ENCODE data around the gene CAT. TPM values are rescaled to one million over a fixed set of nuclear protein-coding genes. Genes with fewer than 3 reads are reported as not detected.

Gene CAT
- total RNA-seq, 2 donors from 2014 or later = 98.8 to 148 TPM

DNA sequence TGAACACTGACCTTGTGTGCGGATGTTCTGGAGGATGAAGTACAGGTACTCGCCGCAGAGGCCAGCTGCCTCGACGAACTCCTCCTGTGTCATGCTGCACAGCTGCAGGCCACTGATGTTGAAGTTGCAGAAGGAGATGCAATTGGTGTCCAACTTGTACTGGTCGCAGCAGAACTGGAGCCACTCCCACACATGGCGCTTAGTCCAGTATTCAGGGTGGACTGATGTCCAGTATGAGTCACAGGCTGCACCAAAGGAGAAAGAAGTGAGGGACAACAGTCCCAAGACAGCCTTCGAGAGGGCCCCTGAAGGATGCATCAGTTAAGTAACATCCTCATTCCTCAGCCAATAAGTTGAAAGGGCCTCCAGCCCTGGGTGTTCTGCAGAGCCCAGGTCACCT lies 54.7 kb downstream of the CAT start:
- intact Hi-C loops (cut with DNase I) = loop anchor here (5.0 to 10.0 kb wide), 2 partner anchors 126 to 319 kb away; no protein-coding TSS in a partner anchor
- Histone ChIP-seq H3K9me3 (no peaks in the 10 kb centered on the region), H3K4me3 (no peak overlapping the region), H3K36me3 (replicated peaks in 1 of 2; ENCODE audit: insufficient read depth in 1 of 2, low read depth in 2 of 2) (no peaks in the 10 kb centered on the region), H3K27me3 (no peaks in the 10 kb centered on the region), H3K27ac (no peak overlapping the region), H3K4me1 (no peaks in the 10 kb centered on the region)
- ATAC-seq (no peak), DNase-seq (no peak)
- 62 to 67% methylated on average over 8 of the region's 8 CpGs for whole genome bisulfite sequencing, 2 donors
- TF ChIP-seq, protein P1, sequence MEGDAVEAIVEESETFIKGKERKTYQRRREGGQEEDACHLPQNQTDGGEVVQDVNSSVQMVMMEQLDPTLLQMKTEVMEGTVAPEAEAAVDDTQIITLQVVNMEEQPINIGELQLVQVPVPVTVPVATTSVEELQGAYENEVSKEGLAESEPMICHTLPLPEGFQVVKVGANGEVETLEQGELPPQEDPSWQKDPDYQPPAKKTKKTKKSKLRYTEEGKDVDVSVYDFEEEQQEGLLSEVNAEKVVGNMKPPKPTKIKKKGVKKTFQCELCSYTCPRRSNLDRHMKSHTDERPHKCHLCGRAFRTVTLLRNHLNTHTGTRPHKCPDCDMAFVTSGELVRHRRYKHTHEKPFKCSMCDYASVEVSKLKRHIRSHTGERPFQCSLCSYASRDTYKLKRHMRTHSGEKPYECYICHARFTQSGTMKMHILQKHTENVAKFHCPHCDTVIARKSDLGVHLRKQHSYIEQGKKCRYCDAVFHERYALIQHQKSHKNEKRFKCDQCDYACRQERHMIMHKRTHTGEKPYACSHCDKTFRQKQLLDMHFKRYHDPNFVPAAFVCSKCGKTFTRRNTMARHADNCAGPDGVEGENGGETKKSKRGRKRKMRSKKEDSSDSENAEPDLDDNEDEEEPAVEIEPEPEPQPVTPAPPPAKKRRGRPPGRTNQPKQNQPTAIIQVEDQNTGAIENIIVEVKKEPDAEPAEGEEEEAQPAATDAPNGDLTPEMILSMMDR (IDR thresholded peaks at IDR 0.05) = no peak
- TF ChIP-seq POLR2A (IDR thresholded peaks at IDR 0.05) = no peak

DNA sequence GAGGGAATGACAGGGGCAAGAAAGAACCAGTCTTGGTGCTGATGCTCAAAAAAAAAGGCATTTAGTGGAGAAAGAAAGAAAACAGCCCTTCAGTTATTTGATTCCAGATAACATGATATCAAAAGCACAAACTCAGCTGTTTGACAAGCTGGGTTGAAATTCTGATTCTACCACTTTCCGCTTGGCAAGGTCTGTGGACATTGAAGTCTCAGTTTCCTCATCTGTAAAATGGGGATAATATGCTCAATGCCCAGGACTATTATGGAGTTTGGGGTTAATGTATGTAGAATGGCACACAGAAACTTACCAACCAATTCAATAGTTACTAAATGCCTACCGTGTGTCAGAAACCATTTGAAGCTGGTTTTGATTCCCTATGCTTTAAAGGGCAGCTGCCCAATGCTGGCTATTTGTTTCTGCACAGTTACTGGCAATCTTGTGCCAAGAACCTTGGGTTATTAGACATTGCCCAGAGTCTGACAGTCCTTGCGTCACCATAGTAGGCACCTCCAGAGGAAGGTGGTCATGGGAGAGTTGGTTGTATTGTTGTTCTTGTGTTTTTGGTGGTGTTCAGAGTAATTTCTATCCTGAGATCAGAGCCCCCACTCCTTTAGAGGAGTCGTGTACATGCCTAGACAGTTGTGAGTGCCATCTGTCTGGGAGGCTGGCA lies 55.3 kb downstream of the CAT start:
- DNase-seq (no peak), ATAC-seq (no peak)
- no peak overlapping the region for H3K27ac ChIP-seq
- no peaks in the 10 kb centered on the region for H3K9me3 ChIP-seq
- no peaks in the 10 kb centered on the region for H3K36me3 ChIP-seq (replicated peaks in 1 of 2; ENCODE audit: insufficient read depth in 1 of 2, low read depth in 2 of 2)
- H3K4me1 ChIP-seq = no peaks in the 10 kb centered on the region
- TF ChIP-seq, protein P1 (IDR thresholded peaks at IDR 0.05) = no peak
- TF ChIP-seq POLR2A (IDR thresholded peaks at IDR 0.05) = no peak
- intact Hi-C loops (cut with DNase I) = loop anchor here (5.0 to 10.0 kb wide), 2 partner anchors 127 to 319 kb away; no protein-coding TSS in a partner anchor
- 47 to 66% methylated on average over 4 of the region's 4 CpGs for WGBS, 2 donors
- H3K4me3 ChIP-seq = no peak overlapping the region
- H3K27me3 ChIP-seq = no peaks in the 10 kb centered on the region

DNA sequence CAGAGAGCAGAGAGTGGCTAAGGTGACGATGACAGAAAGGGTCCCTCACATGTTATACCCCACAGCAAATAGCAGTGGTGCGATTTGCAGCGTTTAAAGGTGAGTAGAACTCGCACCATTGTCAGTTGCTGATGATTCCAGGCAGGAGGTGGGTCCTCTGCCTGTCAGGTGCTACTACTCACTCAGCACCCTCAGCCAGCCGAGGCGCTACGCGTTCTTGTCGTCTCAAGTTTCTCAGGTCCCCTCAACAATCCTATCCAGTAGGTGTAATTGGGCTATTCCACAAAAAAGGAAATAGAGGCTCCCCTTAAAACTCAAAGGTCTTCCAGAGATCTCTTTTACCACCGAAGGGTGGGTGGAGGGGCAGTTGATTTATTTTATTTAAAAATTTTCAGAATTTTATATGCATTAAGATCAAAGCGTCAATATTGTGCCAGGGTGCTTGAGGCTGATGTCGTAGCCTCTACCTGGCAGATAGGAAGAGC lies 56.5 kb downstream of the CAT start:
- no peak overlapping the region for H3K27ac ChIP-seq
- no peaks in the 10 kb centered on the region for H3K27me3 ChIP-seq
- DNase-seq (no peak), ATAC-seq (no peak)
- H3K36me3 ChIP-seq (replicated peaks in 1 of 2; ENCODE audit: insufficient read depth in 1 of 2, low read depth in 2 of 2) = no peaks in the 10 kb centered on the region
- no peaks in the 10 kb centered on the region for H3K4me1 ChIP-seq
- 79 to 88% methylated on average over 12 of the region's 12 CpGs for WGBS, 2 donors
- intact Hi-C loops (cut with DNase I) = loop anchor here (10.0 kb wide), 1 partner anchor 320 kb away; no protein-coding TSS in a partner anchor
- H3K9me3 ChIP-seq = no peaks in the 10 kb centered on the region
- no peak for TF ChIP-seq POLR2A (IDR thresholded peaks at IDR 0.05)
- no peak overlapping the region for H3K4me3 ChIP-seq

DNA sequence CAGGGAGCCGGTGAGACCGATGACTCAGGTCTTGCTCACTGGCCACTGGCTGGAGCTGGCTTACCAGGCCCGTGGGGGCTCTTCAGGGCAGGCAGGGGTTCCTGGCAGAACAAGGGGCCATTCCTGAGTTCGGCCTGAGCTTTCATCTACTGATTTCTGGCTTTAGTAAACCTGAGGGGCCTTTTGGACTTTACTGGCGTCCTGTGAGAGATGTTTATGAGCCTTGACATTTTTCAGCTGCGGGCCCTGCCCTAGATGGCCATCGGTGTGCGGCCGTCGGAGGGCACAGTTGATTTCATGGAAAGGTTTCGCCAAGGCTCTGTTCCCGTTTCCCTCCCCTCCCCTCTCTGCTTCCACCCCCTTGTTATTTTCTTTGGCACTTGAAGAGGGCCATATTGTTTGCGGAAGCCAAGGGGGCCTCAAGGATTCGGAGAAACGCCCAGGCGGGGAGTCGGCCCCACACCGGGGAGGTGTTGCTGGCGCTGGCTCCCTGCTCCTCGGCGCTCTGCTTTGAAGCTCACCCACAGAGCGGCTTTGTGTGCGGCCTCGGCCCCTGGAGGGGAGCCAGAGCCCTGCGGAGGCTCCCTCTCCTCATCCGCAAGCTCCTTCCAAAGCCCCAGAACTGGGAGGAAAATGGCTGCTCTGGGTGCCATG lies 57.1 kb downstream of the CAT start:
- DNase-seq (no peak), ATAC-seq (no peak)
- Histone ChIP-seq H3K4me1 (no peaks in the 10 kb centered on the region), H3K27ac (no peak overlapping the region), H3K9me3 (no peaks in the 10 kb centered on the region), H3K4me3 (no peak overlapping the region), H3K36me3 (replicated peaks in 1 of 2; ENCODE audit: insufficient read depth in 1 of 2, low read depth in 2 of 2) (no peaks in the 10 kb centered on the region), H3K27me3 (no peaks in the 10 kb centered on the region)
- 54 to 76% methylated on average over 26 of the region's 26 CpGs for WGBS, 2 donors
- intact Hi-C loops (cut with DNase I) = loop anchor here (10.0 kb wide), 1 partner anchor 321 kb away; no protein-coding TSS in a partner anchor
- TF ChIP-seq POLR2A (IDR thresholded peaks at IDR 0.05) = no peak
- TF ChIP-seq, protein P1 (IDR thresholded peaks at IDR 0.05) = no peak

DNA sequence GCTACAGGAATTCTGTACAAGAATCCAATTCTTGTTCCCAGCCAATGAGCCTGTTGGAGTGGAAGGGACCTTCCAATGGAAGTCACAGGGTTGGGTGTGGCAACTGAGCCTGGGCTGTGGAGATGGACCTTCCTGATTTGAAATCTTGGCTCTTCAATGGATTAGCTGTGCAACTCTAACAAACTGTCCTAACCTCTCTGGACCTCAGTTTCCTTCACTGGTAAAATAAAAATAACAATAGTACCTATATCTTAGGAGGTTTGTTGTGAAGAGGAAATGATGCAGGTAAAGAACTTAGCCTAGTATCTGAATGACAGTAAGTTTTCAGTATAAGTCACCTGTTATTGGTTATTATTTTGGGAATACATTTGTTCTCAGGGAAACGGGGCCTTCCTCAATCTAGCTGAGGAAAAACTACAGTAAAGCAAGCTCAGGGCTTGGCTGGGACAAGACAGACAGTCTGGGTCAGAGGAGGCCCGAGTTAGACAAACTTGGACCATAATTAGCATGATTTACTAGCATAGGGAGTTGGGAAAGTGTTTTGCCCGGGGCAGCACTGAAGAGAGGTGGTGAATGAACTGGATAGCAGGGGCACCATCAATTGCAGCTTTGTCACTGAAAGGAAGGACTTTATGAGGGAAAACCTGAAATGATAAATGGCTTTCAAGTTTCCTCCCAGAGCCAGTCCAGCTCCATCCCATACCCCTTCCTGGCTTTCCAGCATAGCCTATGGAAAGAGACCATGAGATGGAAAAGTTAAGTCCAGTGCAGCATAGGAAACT lies 61.2 kb downstream of the CAT start:
- intact Hi-C loops (cut with DNase I) = loop anchor here (10.0 kb wide), 1 partner anchor 325 kb away; no protein-coding TSS in a partner anchor
- TF ChIP-seq, protein P1 (IDR thresholded peaks at IDR 0.05) = no peak
- TF ChIP-seq POLR2A (IDR thresholded peaks at IDR 0.05) = no peak
- Histone ChIP-seq H3K36me3 (replicated peaks in 1 of 2; ENCODE audit: insufficient read depth in 1 of 2, low read depth in 2 of 2) (no peaks in the 10 kb centered on the region), H3K4me3 (no peak overlapping the region), H3K4me1 (peaks cover 6% of the 10 kb centered on the region), H3K9me3 (no peaks in the 10 kb centered on the region), H3K27ac (no peak overlapping the region), H3K27me3 (no peaks in the 10 kb centered on the region)
- ATAC-seq = no peak
- no peak for DNase-seq
- WGBS, 2 donors = 74 to 82% methylated on average over 3 of the region's 3 CpGs

All from body of pancreas (tissue), 4 donors.